Activated naive CD8-positive, alpha-beta T cell (primary cell): ENCODE data around the gene FANCL.
"Not testable (repeated sequence)": the region's sequence is repeated elsewhere in the genome, so short reads cannot be mapped to it uniquely, and the experiment has no call there.

Experiments used
- H3K27ac Mint-ChIP-seq: one replicate; pipeline ENCODE4 v1.8.0; 2021; ENCODE audit warnings: mixed read lengths
- H3K27me3 Mint-ChIP-seq: one replicate; pipeline ENCODE4 v1.8.0; 2021; ENCODE audit warnings: mixed read lengths
- H3K36me3 Mint-ChIP-seq: one replicate; pipeline ENCODE4 v1.8.0; 2021; ENCODE audit warnings: mixed read lengths
- H3K4me1 Mint-ChIP-seq: one replicate; pipeline ENCODE4 v1.8.0; 2021; ENCODE audit warnings: low read depth, mixed read lengths
- H3K4me3 Mint-ChIP-seq: one replicate; pipeline ENCODE4 v1.8.0; 2021; ENCODE audit warnings: mild to moderate bottlenecking, mixed read lengths
- H3K9me3 Mint-ChIP-seq: one replicate; pipeline ENCODE4 v1.8.0; 2021; ENCODE audit warnings: low read depth, mixed read lengths

FANCL gene

GRCh38 chr2:58240670-58241545 is at the start of gene FANCL:
FANCL (minus strand) TSS chr2:58241325; CDS start chr2:58241313, 12 bp downstream.
- H3K9me3 Mint-ChIP-seq, result no peaks in the 10 kb centered on the region
- peak within 1 kb of the TSS; percentile 88 for H3K27ac Mint-ChIP-seq
- peaks cover 5% of the 10 kb centered on the region for H3K27me3 Mint-ChIP-seq
- peaks cover 19% of the 10 kb centered on the region for H3K4me1 Mint-ChIP-seq
- H3K4me3 Mint-ChIP-seq, result peak within 1 kb of the TSS; percentile 94
- no peaks in the 10 kb centered on the region for H3K36me3 Mint-ChIP-seq

GRCh38 chr2:58289029-58289428 is 47.9 kb upstream of the FANCL start:
- H3K9me3 Mint-ChIP-seq, result no peaks in the 10 kb centered on the region
- no peak overlapping the region for H3K4me3 Mint-ChIP-seq
- H3K4me1 Mint-ChIP-seq, result no peaks in the 10 kb centered on the region
- H3K36me3 Mint-ChIP-seq, result no peaks in the 10 kb centered on the region
- H3K27ac Mint-ChIP-seq, result no peak overlapping the region
- H3K27me3 Mint-ChIP-seq, result peaks cover 5% of the 10 kb centered on the region

GRCh38 chr2:58283931-58284330 is 42.8 kb upstream of the FANCL start:
- Mint-ChIP-seq H3K4me1 (no peaks in the 10 kb centered on the region), H3K27ac (no peak overlapping the region), H3K36me3 (no peaks in the 10 kb centered on the region), H3K4me3 (no peak overlapping the region), H3K27me3 (peaks cover 2% of the 10 kb centered on the region), H3K9me3 (no peaks in the 10 kb centered on the region)

- not testable (repeated sequence) for H3K36me3 Mint-ChIP-seq, H3K9me3 Mint-ChIP-seq, H3K4me3 Mint-ChIP-seq, H3K4me1 Mint-ChIP-seq, H3K27ac Mint-ChIP-seq, H3K27me3 Mint-ChIP-seq
These were observed 34.0 kb upstream of the FANCL start for GRCh38 chr2:58275144-58275543.

GRCh38 chr2:58271826-58272225 is 30.7 kb upstream of the FANCL start:
- Mint-ChIP-seq H3K9me3 (no peaks in the 10 kb centered on the region), H3K27ac (no peak overlapping the region), H3K4me1 (no peaks in the 10 kb centered on the region), H3K27me3 (no peaks in the 10 kb centered on the region), H3K36me3 (no peaks in the 10 kb centered on the region), H3K4me3 (no peak overlapping the region)

GRCh38 chr2:58268685-58269084 is 27.6 kb upstream of the FANCL start:
- H3K27me3 Mint-ChIP-seq, result no peaks in the 10 kb centered on the region
- H3K27ac Mint-ChIP-seq, result no peak overlapping the region
- H3K36me3 Mint-ChIP-seq, result no peaks in the 10 kb centered on the region
- H3K9me3 Mint-ChIP-seq, result no peaks in the 10 kb centered on the region
- H3K4me3 Mint-ChIP-seq, result no peak overlapping the region
- no peaks in the 10 kb centered on the region for H3K4me1 Mint-ChIP-seq

GRCh38 chr2:58266211-58266610 is 25.1 kb upstream of the FANCL start:
- Mint-ChIP-seq H3K9me3 (no peaks in the 10 kb centered on the region), H3K27ac (no peak overlapping the region), H3K36me3 (no peaks in the 10 kb centered on the region)

GRCh38 chr2:58261209-58261608 is 20.1 kb upstream of the FANCL start:
- Mint-ChIP-seq H3K9me3 (no peaks in the 10 kb centered on the region), H3K27me3 (peaks cover 11% of the 10 kb centered on the region), H3K36me3 (peaks cover 2% of the 10 kb centered on the region), H3K4me1 (peaks cover 2% of the 10 kb centered on the region), H3K4me3 (no peak overlapping the region), H3K27ac (no peak overlapping the region)

More at GRCh38 chr2:58266211-58266610, 25.1 kb upstream of the FANCL start:
- no peaks in the 10 kb centered on the region for H3K4me1 Mint-ChIP-seq
- no peak overlapping the region for H3K4me3 Mint-ChIP-seq
- peaks cover 1% of the 10 kb centered on the region for H3K27me3 Mint-ChIP-seq

GRCh38 chr2:58258456-58258855 is 17.3 kb upstream of the FANCL start:
- peaks cover 13% of the 10 kb centered on the region for H3K27me3 Mint-ChIP-seq
- H3K4me3 Mint-ChIP-seq, H3K4me1 Mint-ChIP-seq, H3K9me3 Mint-ChIP-seq, H3K27ac Mint-ChIP-seq, H3K36me3 Mint-ChIP-seq: not testable (repeated sequence)

GRCh38 chr2:58251331-58252201 is 10.4 kb upstream of the FANCL start:
- not testable (repeated sequence) for H3K4me3 Mint-ChIP-seq, H3K4me1 Mint-ChIP-seq, H3K9me3 Mint-ChIP-seq, H3K36me3 Mint-ChIP-seq, H3K27ac Mint-ChIP-seq, H3K27me3 Mint-ChIP-seq

- H3K9me3 Mint-ChIP-seq, result no peaks in the 10 kb centered on the region
- H3K27ac Mint-ChIP-seq, result peak overlapping the region; percentile 88
- H3K4me3 Mint-ChIP-seq, result peak overlapping the region; percentile 94
- H3K27me3 Mint-ChIP-seq, result peaks cover 5% of the 10 kb centered on the region
- H3K4me1 Mint-ChIP-seq, result peaks cover 19% of the 10 kb centered on the region
- H3K36me3 Mint-ChIP-seq, result no peaks in the 10 kb centered on the region
These were observed 380 bp upstream of the FANCL start for GRCh38 chr2:58241546-58241864.

- no peak overlapping the region for H3K4me3 Mint-ChIP-seq
- peaks cover 2% of the 10 kb centered on the region for H3K27me3 Mint-ChIP-seq
- no peaks in the 10 kb centered on the region for H3K9me3 Mint-ChIP-seq
- H3K36me3 Mint-ChIP-seq, result no peaks in the 10 kb centered on the region
- H3K27ac Mint-ChIP-seq, result no peak overlapping the region
- H3K4me1 Mint-ChIP-seq, result peaks cover 20% of the 10 kb centered on the region
These were observed 1.7 kb downstream of the FANCL start for GRCh38 chr2:58239243-58239925.

- Mint-ChIP-seq H3K9me3 (no peaks in the 10 kb centered on the region), H3K27ac (no peak overlapping the region), H3K36me3 (no peaks in the 10 kb centered on the region), H3K27me3 (no peaks in the 10 kb centered on the region), H3K4me1 (peaks cover 20% of the 10 kb centered on the region), H3K4me3 (no peak overlapping the region)
These were observed 3.4 kb downstream of the FANCL start for GRCh38 chr2:58237741-58238140.

- Mint-ChIP-seq H3K27ac (no peak overlapping the region), H3K9me3 (no peaks in the 10 kb centered on the region), H3K4me1 (peaks cover 14% of the 10 kb centered on the region), H3K36me3 (peaks cover 3% of the 10 kb centered on the region), H3K27me3 (no peaks in the 10 kb centered on the region), H3K4me3 (no peak overlapping the region)
These were observed 5.1 kb downstream of the FANCL start for GRCh38 chr2:58235984-58236383.

GRCh38 chr2:58235170-58235569 is 6.0 kb downstream of the FANCL start:
- H3K4me1 Mint-ChIP-seq, result peaks cover 8% of the 10 kb centered on the region

More at GRCh38 chr2:58235170-58235569, 6.0 kb downstream of the FANCL start:
- Mint-ChIP-seq H3K27ac (no peak overlapping the region), H3K36me3 (peaks cover 5% of the 10 kb centered on the region), H3K9me3 (no peaks in the 10 kb centered on the region), H3K4me3 (no peak overlapping the region), H3K27me3 (no peaks in the 10 kb centered on the region)
